ENCODE measurements around the gene CYP2F1. TPM values are rescaled to one million over a fixed set of nuclear protein-coding genes. Genes with fewer than 3 reads are reported as not detected.

The CYP2F1 gene
- total and polyA plus RNA-seq, 9 of the 15 experiments (the other 6 are each of a cell fraction or from before 2014, with no cell fraction given): 0.03 to 0.77 (median 0.18) TPM; not detected in 1

DNA sequence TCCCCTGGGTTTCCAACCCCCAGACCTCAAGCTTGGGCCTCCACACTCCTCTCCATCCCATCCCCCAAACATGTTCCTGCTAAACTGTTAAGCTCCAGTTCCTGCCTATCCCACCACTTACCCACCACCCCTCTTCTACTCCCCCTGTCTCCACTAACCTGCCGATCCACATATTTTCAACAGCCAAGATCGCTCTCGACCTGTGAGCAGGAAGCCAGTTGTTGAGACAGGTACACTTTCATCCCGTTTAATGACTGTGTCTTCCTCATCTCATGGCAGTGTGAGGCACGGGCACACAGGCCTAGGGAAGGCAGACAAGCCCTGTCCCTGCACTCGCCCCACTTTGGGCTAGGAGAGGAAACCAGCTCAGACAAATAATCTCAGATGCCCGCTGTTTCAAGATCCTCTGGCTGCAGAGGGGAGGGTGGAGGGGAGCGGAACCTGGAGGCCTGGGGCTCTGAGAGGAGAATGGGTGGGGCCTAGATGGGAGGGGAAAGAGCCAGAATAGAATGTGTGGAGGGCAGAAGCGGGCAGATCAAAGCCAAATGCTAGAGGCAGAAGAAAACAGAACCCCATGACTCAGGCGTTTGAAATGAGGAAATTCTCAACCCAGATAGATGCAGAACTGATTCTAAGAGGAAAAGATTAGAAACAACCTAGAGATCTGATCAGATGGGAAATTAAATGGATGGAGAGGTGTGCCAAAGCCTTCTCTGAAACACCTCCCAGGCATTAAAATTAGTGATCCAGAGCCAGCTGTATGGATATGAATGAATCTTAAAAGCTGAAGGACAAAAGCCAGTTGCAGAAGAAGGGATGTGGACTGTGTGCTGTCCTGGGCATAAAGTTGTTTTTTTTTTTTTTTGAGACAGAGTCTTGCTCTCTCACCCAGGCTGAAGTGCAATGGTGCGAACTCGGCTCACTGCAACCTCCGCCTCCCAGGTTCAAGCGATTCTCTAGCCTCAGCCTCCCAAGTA lies 61.9 kb downstream of the CYP2F1 start (continued):
- TF ChIP-seq, protein P1, sequence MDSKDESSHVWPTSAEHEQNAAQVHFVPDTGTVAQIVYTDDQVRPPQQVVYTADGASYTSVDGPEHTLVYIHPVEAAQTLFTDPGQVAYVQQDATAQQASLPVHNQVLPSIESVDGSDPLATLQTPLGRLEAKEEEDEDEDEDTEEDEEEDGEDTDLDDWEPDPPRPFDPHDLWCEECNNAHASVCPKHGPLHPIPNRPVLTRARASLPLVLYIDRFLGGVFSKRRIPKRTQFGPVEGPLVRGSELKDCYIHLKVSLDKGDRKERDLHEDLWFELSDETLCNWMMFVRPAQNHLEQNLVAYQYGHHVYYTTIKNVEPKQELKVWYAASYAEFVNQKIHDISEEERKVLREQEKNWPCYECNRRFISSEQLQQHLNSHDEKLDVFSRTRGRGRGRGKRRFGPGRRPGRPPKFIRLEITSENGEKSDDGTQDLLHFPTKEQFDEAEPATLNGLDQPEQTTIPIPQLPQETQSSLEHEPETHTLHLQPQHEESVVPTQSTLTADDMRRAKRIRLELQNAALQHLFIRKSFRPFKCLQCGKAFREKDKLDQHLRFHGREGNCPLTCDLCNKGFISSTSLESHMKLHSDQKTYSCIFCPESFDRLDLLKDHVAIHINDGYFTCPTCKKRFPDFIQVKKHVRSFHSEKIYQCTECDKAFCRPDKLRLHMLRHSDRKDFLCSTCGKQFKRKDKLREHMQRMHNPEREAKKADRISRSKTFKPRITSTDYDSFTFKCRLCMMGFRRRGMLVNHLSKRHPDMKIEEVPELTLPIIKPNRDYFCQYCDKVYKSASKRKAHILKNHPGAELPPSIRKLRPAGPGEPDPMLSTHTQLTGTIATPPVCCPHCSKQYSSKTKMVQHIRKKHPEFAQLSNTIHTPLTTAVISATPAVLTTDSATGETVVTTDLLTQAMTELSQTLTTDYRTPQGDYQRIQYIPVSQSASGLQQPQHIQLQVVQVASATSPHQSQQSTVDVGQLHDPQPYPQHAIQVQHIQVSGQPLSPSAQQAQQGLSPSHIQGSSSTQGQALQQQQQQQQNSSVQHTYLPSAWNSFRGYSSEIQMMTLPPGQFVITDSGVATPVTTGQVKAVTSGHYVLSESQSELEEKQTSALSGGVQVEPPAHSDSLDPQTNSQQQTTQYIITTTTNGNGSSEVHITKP (IDR thresholded peaks at IDR 0.05; ENCODE audit: partially characterized antibody): no peak
- no peak for TF ChIP-seq STAT5A (IDR thresholded peaks at IDR 0.05; ENCODE audit: borderline replicate concordance, low read length)
- TF ChIP-seq ZSCAN32 (CRISPR knock-in tag; IDR thresholded peaks at IDR 0.05): no peak
- no peak for TF ChIP-seq BHLHE40 (IDR thresholded peaks at IDR 0.05; ENCODE audit: low read length)
- TF ChIP-seq ESRRA (IDR thresholded peaks at IDR 0.05; ENCODE audit: borderline replicate concordance, low read depth): no peak
- TF ChIP-seq CHD1 (IDR thresholded peaks at IDR 0.05; ENCODE audit: low read length): no peak
- TF ChIP-seq YBX1 (IDR thresholded peaks at IDR 0.05): no peak
- no peak for TF ChIP-seq HNRNPK (IDR thresholded peaks at IDR 0.05; ENCODE audit: low read depth, low read length, poor library complexity, severe bottlenecking)

Other genes starting within 250 kb of the CYP2F1 start
Only the 7 nearest of the 9 such genes appear.
- not detected in 2 replicates for gene CYP2A7, start 232.2 kb upstream of the CYP2F1 start, total RNA-seq (2014; rRNA removed)
- gene CYP2A7, start 232.2 kb upstream of the CYP2F1 start, total RNA-seq (2014; rRNA removed; fragmentation: Illumina TruSeq; extraction: Trizol): not detected in 2 replicates
- not detected in 2 replicates for gene CYP2A7, start 232.2 kb upstream of the CYP2F1 start, total RNA-seq (2015; rRNA removed; fragmentation: Illumina TruSeq; extraction: Trizol)
- 0.22 TPM in 1 of 2 replicates, not detected in the other for gene CYP2A7, start 232.2 kb upstream of the CYP2F1 start, total RNA-seq (2021)
- gene CYP2A7, start 232.2 kb upstream of the CYP2F1 start, polyA plus RNA-seq (2011; rRNA removed): not detected in 2 replicates
- not detected in 2 replicates for gene CYP2A7, start 232.2 kb upstream of the CYP2F1 start, polyA plus RNA-seq (2014; fragmentation: Illumina TruSeq; extraction: Trizol)
- gene CYP2A7, start 232.2 kb upstream of the CYP2F1 start, polyA plus RNA-seq (2014; fragmentation: Nextera tagmentation; extraction: Ambion mirVana): not detected
- not detected in 2 replicates for gene CYP2A7, start 232.2 kb upstream of the CYP2F1 start, polyA plus RNA-seq (2014; rRNA removed)
- gene CYP2B6, start 123.2 kb upstream of the CYP2F1 start, total RNA-seq (2014; rRNA removed): not detected in 2 replicates
- gene CYP2B6, start 123.2 kb upstream of the CYP2F1 start, total RNA-seq (2014; rRNA removed; fragmentation: Illumina TruSeq; extraction: Trizol): not detected in 2 replicates
- gene CYP2B6, start 123.2 kb upstream of the CYP2F1 start, total RNA-seq (2015; rRNA removed; fragmentation: Illumina TruSeq; extraction: Trizol): not detected in 2 replicates
- gene CYP2B6, start 123.2 kb upstream of the CYP2F1 start, total RNA-seq (2021): 0.04 and 0.20 TPM in 2 replicates
- gene CYP2B6, start 123.2 kb upstream of the CYP2F1 start, polyA plus RNA-seq (2011; rRNA removed): not detected in 2 replicates
- gene CYP2B6, start 123.2 kb upstream of the CYP2F1 start, polyA plus RNA-seq (2014; fragmentation: Illumina TruSeq; extraction: Trizol): not detected in 2 replicates
- not detected for gene CYP2B6, start 123.2 kb upstream of the CYP2F1 start, polyA plus RNA-seq (2014; fragmentation: Nextera tagmentation; extraction: Ambion mirVana)
- not detected in 2 replicates for gene CYP2B6, start 123.2 kb upstream of the CYP2F1 start, polyA plus RNA-seq (2014; rRNA removed)
- gene CYP2A13, start 26.0 kb upstream of the CYP2F1 start, total RNA-seq (2014; rRNA removed): not detected in 2 replicates
- gene CYP2A13, start 26.0 kb upstream of the CYP2F1 start, total RNA-seq (2014; rRNA removed; fragmentation: Illumina TruSeq; extraction: Trizol): not detected in 2 replicates
- gene CYP2A13, start 26.0 kb upstream of the CYP2F1 start, total RNA-seq (2015; rRNA removed; fragmentation: Illumina TruSeq; extraction: Trizol): not detected in 2 replicates
- gene CYP2A13, start 26.0 kb upstream of the CYP2F1 start, total RNA-seq (2021): not detected in 2 replicates
- gene CYP2A13, start 26.0 kb upstream of the CYP2F1 start, polyA plus RNA-seq (2011; rRNA removed): not detected in 2 replicates
- not detected in 2 replicates for gene CYP2A13, start 26.0 kb upstream of the CYP2F1 start, polyA plus RNA-seq (2014; fragmentation: Illumina TruSeq; extraction: Trizol)
- not detected for gene CYP2A13, start 26.0 kb upstream of the CYP2F1 start, polyA plus RNA-seq (2014; fragmentation: Nextera tagmentation; extraction: Ambion mirVana)
- not detected in 2 replicates for gene CYP2A13, start 26.0 kb upstream of the CYP2F1 start, polyA plus RNA-seq (2014; rRNA removed)
- gene CYP2S1, start 78.8 kb downstream of the CYP2F1 start, total RNA-seq (2014; rRNA removed): 0.41 and 2.7 TPM in 2 replicates
- 0.13 and 0.18 TPM in 2 replicates for gene CYP2S1, start 78.8 kb downstream of the CYP2F1 start, total RNA-seq (2014; rRNA removed; fragmentation: Illumina TruSeq; extraction: Trizol)
- gene CYP2S1, start 78.8 kb downstream of the CYP2F1 start, total RNA-seq (2015; rRNA removed; fragmentation: Illumina TruSeq; extraction: Trizol): 0.07 and 0.15 TPM in 2 replicates
- gene CYP2S1, start 78.8 kb downstream of the CYP2F1 start, total RNA-seq (2021): 1.9 and 2.6 TPM in 2 replicates
- gene CYP2S1, start 78.8 kb downstream of the CYP2F1 start, polyA plus RNA-seq (2011; rRNA removed): 0.46 and 0.60 TPM in 2 replicates
- gene CYP2S1, start 78.8 kb downstream of the CYP2F1 start, polyA plus RNA-seq (2014; fragmentation: Illumina TruSeq; extraction: Trizol): 0.71 and 0.79 TPM in 2 replicates
- under 1 TPM; 0.13 to 0.20 TPM for gene CYP2S1, start 78.8 kb downstream of the CYP2F1 start, polyA plus RNA-seq (2014; fragmentation: Nextera tagmentation; extraction: Ambion mirVana)
- gene CYP2S1, start 78.8 kb downstream of the CYP2F1 start, polyA plus RNA-seq (2014; rRNA removed): 0.48 and 0.77 TPM in 2 replicates
- 1.6 and 2.6 TPM in 2 replicates for gene AXL, start 104.8 kb downstream of the CYP2F1 start, total RNA-seq (2014; rRNA removed)
- gene AXL, start 104.8 kb downstream of the CYP2F1 start, total RNA-seq (2014; rRNA removed; fragmentation: Illumina TruSeq; extraction: Trizol): 1.2 and 1.4 TPM in 2 replicates
- gene AXL, start 104.8 kb downstream of the CYP2F1 start, total RNA-seq (2015; rRNA removed; fragmentation: Illumina TruSeq; extraction: Trizol): 0.79 and 0.80 TPM in 2 replicates
- gene AXL, start 104.8 kb downstream of the CYP2F1 start, total RNA-seq (2021): 3.0 and 3.4 TPM in 2 replicates
- 6.0 and 6.6 TPM in 2 replicates for gene AXL, start 104.8 kb downstream of the CYP2F1 start, polyA plus RNA-seq (2011; rRNA removed)
- gene AXL, start 104.8 kb downstream of the CYP2F1 start, polyA plus RNA-seq (2014; fragmentation: Illumina TruSeq; extraction: Trizol): 1.6 and 2.0 TPM in 2 replicates
- gene AXL, start 104.8 kb downstream of the CYP2F1 start, polyA plus RNA-seq (2014; fragmentation: Nextera tagmentation; extraction: Ambion mirVana): 1 to 10 TPM; 1.9 to 2.0 TPM
- gene AXL, start 104.8 kb downstream of the CYP2F1 start, polyA plus RNA-seq (2014; rRNA removed): 1.1 and 1.2 TPM in 2 replicates
- gene HNRNPUL1, start 149.9 kb downstream of the CYP2F1 start, total RNA-seq (2014; rRNA removed): 85.0 and 99.3 TPM in 2 replicates
- gene HNRNPUL1, start 149.9 kb downstream of the CYP2F1 start, total RNA-seq (2014; rRNA removed; fragmentation: Illumina TruSeq; extraction: Trizol): 69.9 and 78.2 TPM in 2 replicates
- 85.9 and 88.7 TPM in 2 replicates for gene HNRNPUL1, start 149.9 kb downstream of the CYP2F1 start, total RNA-seq (2015; rRNA removed; fragmentation: Illumina TruSeq; extraction: Trizol)
- 196 and 211 TPM in 2 replicates for gene HNRNPUL1, start 149.9 kb downstream of the CYP2F1 start, total RNA-seq (2021)
- gene HNRNPUL1, start 149.9 kb downstream of the CYP2F1 start, polyA plus RNA-seq (2011; rRNA removed): 39.2 and 59.3 TPM in 2 replicates
- 138 and 160 TPM in 2 replicates for gene HNRNPUL1, start 149.9 kb downstream of the CYP2F1 start, polyA plus RNA-seq (2014; fragmentation: Illumina TruSeq; extraction: Trizol)
- 1 to 10 TPM; 7.3 to 9.4 TPM for gene HNRNPUL1, start 149.9 kb downstream of the CYP2F1 start, polyA plus RNA-seq (2014; fragmentation: Nextera tagmentation; extraction: Ambion mirVana)
- gene HNRNPUL1, start 149.9 kb downstream of the CYP2F1 start, polyA plus RNA-seq (2014; rRNA removed): 93.8 and 107 TPM in 2 replicates
- gene CCDC97, start 195.7 kb downstream of the CYP2F1 start, total RNA-seq (2014; rRNA removed): 8.0 and 10.8 TPM in 2 replicates
- gene CCDC97, start 195.7 kb downstream of the CYP2F1 start, total RNA-seq (2014; rRNA removed; fragmentation: Illumina TruSeq; extraction: Trizol): 2.2 and 3.3 TPM in 2 replicates
- 5.5 and 7.0 TPM in 2 replicates for gene CCDC97, start 195.7 kb downstream of the CYP2F1 start, total RNA-seq (2015; rRNA removed; fragmentation: Illumina TruSeq; extraction: Trizol)
- 16.5 and 18.0 TPM in 2 replicates for gene CCDC97, start 195.7 kb downstream of the CYP2F1 start, total RNA-seq (2021)
- 3.6 and 5.0 TPM in 2 replicates for gene CCDC97, start 195.7 kb downstream of the CYP2F1 start, polyA plus RNA-seq (2011; rRNA removed)
- gene CCDC97, start 195.7 kb downstream of the CYP2F1 start, polyA plus RNA-seq (2014; fragmentation: Illumina TruSeq; extraction: Trizol): 9.8 and 13.2 TPM in 2 replicates
- under 1 TPM; 0.60 to 0.79 TPM for gene CCDC97, start 195.7 kb downstream of the CYP2F1 start, polyA plus RNA-seq (2014; fragmentation: Nextera tagmentation; extraction: Ambion mirVana)
- gene CCDC97, start 195.7 kb downstream of the CYP2F1 start, polyA plus RNA-seq (2014; rRNA removed): 8.8 and 11.3 TPM in 2 replicates